MM.1S (cell line): ENCODE measurements around the gene ITSN1.

Source experiments
- CTCF ChIP-seq: fragments of 300-600 bp; sonication (generic); IDR thresholded peaks from 2 replicates; pipeline ENCODE4 v1.5.1; 2016; ENCODE audit warnings: antibody characterized with exemption, low read length, mixed read lengths
- EZH2 ChIP-seq: fragments of 300-600 bp; sonication (generic); optimal IDR thresholded peaks from 2 replicates; pipeline ENCODE3; 2017; ENCODE audit warnings: low read depth, mild to moderate bottlenecking, antibody characterized with exemption, low read length, mixed read lengths

DNA sequence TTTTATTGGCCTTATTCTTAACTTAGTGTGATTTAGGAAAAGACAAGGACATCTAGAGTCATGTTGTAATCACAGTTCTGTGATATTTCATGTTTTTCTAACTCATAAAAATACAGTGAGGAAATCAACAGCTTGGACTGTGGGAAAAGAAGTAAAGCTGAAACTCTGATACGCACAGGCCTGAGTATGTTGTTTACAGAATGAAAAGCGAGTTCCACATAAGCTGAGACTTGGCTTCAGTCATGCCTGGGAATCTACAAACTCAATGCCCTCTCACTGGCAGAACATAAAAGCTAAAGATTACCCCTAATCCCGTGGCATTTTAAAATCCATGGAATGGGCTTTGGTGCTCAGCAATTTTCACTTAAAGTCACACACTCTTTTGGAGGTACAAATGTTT lies 296.9 kb downstream of the ITSN1 start:
- TF ChIP-seq EZH2 (no peak), CTCF (no peak)
